ENCODE results near the gene TRIM45. TPM values are rescaled to one million over a fixed set of nuclear protein-coding genes. Genes with fewer than 3 reads are reported as not detected.

The TRIM45 gene
- polyA plus RNA-seq, 1 of the 3 experiments (the other 2 are of a cell fraction): 7.4 TPM

DNA sequence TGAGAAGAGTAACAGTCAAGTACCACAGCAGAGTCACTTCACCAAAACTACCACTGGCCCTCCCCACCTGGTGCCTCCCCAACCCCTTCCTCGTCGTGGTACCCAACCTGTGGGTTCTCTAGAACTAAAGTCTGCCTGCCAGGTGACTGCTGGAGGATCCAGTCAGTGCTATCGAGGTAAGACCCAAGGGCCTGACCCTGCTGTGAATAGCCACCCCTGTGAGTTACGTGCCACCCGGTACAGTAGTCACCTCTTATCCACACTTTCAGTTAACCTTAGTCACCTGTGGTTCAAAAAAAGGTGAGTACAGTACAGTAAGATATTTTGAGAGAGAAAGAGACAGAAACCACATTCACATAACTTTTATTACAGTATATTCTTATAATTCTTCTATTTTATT is 44.9 kb downstream of the TRIM45 start:
- Histone ChIP-seq H3K9me3 (no peaks in the 10 kb centered on the region), H3K4me2 (no peak overlapping the region), H3K9ac (no peak overlapping the region), H3K79me2 (ENCODE audit: insufficient read depth) (no peaks in the 10 kb centered on the region), H3K27me3 (ENCODE audit: insufficient read depth) (no peaks in the 10 kb centered on the region), H3F3A (replicated peaks; ENCODE audit: insufficient read depth) (peaks cover 11% of the 10 kb centered on the region), H3K36me3 (replicated peaks in 1 of 2; ENCODE audit: control insufficient read depth in 1 of 2, insufficient read depth in 2 of 2, low read length in 1 of 2) (peaks cover 42 to 75% of the 10 kb centered on the region in 2 experiments), H3K4me3 (ENCODE audit: low read depth in 2 of 2, low read length in 1 of 2) (no peak overlapping the region), H4K20me1 (ENCODE audit: insufficient read depth) (no peaks in the 10 kb centered on the region), H3K4me1 (ENCODE audit: control insufficient read depth in 1 of 2, insufficient read depth in 2 of 2, low read depth in 1 of 2, low read length in 1 of 2) (0 out of 4 replicates have a peak, but pooled peaks cover 0 to 6% of the 10 kb centered on the region in 2 experiments), H2AFZ (ENCODE audit: low read depth) (no peak overlapping the region), H3K9me2 (no peaks in the 10 kb centered on the region), H3K27ac (ENCODE audit: low read depth in 2 of 2, low read length in 1 of 2) (peak overlapping the region in 1 of 2 experiments; percentile 66; a peak in 2 of 4 replicates)
- DNase-seq: no peak
- 99% methylated on average over 5 of the region's 5 CpGs for WGBS (ENCODE audit: low lambda C conversion rate)
- TF ChIP-seq, protein P1, sequence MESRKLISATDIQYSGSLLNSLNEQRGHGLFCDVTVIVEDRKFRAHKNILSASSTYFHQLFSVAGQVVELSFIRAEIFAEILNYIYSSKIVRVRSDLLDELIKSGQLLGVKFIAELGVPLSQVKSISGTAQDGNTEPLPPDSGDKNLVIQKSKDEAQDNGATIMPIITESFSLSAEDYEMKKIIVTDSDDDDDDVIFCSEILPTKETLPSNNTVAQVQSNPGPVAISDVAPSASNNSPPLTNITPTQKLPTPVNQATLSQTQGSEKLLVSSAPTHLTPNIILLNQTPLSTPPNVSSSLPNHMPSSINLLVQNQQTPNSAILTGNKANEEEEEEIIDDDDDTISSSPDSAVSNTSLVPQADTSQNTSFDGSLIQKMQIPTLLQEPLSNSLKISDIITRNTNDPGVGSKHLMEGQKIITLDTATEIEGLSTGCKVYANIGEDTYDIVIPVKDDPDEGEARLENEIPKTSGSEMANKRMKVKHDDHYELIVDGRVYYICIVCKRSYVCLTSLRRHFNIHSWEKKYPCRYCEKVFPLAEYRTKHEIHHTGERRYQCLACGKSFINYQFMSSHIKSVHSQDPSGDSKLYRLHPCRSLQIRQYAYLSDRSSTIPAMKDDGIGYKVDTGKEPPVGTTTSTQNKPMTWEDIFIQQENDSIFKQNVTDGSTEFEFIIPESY (IDR thresholded peaks at IDR 0.05; ENCODE audit: borderline replicate concordance, low read depth): no peak
- TF ChIP-seq TEAD4 (IDR thresholded peaks at IDR 0.05; ENCODE audit: borderline replicate concordance, insufficient read depth): no peak
- POLR2A ChIA-PET: no interaction called here
- CTCF ChIA-PET: interaction anchor here (1.2 to 1.4 kb wide), 2 partner anchors 9 to 17 kb away, joined by 3 to 5 read pairs; partner anchors contain the start of gene TTF2

DNA sequence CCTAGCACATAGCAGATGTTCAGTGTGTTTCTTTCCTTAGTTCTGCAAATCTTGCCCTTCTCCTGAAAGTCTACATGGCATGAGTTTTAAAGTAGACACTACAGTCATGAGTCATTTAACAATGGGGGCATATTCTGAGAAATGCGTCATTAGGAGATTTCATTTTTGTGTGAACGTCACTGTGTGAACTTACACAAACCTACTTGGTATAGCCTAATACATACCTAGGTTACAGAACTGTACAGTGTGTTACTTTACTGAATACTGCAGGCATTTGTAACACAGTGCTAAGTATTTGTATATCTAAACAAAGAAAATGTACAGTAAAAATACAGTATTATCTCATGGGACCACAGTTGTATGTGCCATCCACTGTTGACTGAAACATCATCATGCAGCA is 51.4 kb downstream of the TRIM45 start:
- DNase-seq: no peak
- CTCF ChIA-PET: interaction anchor here (8.4 to 8.8 kb wide), 2 partner anchors 59 to 215 kb away, joined by 78 to 128 read pairs; no protein-coding TSS in a partner anchor
- TF ChIP-seq CHD2 (IDR thresholded peaks at IDR 0.05; ENCODE audit: low read length, partially characterized antibody) (no peak), MXI1 (IDR thresholded peaks at IDR 0.05; ENCODE audit: low read depth, low read length) (no peak), GABPA (IDR thresholded peaks at IDR 0.05; ENCODE audit: low read depth) (no peak), RXRA (IDR thresholded peaks at IDR 0.05; ENCODE audit: borderline replicate concordance, low read depth) (no peak), TCF12 (IDR thresholded peaks at IDR 0.05) (no peak), FOXJ3 (CRISPR knock-in tag; IDR thresholded peaks at IDR 0.05) (no peak), TEAD4 (IDR thresholded peaks at IDR 0.05; ENCODE audit: borderline replicate concordance, insufficient read depth) (no peak), JUND (IDR thresholded peaks at IDR 0.05) (no peak)
- TF ChIP-seq, protein P2, sequence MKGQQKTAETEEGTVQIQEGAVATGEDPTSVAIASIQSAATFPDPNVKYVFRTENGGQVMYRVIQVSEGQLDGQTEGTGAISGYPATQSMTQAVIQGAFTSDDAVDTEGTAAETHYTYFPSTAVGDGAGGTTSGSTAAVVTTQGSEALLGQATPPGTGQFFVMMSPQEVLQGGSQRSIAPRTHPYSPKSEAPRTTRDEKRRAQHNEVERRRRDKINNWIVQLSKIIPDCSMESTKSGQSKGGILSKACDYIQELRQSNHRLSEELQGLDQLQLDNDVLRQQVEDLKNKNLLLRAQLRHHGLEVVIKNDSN (IDR thresholded peaks at IDR 0.05; ENCODE audit: borderline replicate concordance, low read depth): no peak
- TF ChIP-seq, protein P3, sequence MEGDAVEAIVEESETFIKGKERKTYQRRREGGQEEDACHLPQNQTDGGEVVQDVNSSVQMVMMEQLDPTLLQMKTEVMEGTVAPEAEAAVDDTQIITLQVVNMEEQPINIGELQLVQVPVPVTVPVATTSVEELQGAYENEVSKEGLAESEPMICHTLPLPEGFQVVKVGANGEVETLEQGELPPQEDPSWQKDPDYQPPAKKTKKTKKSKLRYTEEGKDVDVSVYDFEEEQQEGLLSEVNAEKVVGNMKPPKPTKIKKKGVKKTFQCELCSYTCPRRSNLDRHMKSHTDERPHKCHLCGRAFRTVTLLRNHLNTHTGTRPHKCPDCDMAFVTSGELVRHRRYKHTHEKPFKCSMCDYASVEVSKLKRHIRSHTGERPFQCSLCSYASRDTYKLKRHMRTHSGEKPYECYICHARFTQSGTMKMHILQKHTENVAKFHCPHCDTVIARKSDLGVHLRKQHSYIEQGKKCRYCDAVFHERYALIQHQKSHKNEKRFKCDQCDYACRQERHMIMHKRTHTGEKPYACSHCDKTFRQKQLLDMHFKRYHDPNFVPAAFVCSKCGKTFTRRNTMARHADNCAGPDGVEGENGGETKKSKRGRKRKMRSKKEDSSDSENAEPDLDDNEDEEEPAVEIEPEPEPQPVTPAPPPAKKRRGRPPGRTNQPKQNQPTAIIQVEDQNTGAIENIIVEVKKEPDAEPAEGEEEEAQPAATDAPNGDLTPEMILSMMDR (IDR thresholded peaks at IDR 0.05): no peak
- TF ChIP-seq, protein P4, sequence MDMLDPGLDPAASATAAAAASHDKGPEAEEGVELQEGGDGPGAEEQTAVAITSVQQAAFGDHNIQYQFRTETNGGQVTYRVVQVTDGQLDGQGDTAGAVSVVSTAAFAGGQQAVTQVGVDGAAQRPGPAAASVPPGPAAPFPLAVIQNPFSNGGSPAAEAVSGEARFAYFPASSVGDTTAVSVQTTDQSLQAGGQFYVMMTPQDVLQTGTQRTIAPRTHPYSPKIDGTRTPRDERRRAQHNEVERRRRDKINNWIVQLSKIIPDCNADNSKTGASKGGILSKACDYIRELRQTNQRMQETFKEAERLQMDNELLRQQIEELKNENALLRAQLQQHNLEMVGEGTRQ (IDR thresholded peaks at IDR 0.05; ENCODE audit: borderline replicate concordance, low read depth, low read length): no peak
- TF ChIP-seq, protein P5, sequence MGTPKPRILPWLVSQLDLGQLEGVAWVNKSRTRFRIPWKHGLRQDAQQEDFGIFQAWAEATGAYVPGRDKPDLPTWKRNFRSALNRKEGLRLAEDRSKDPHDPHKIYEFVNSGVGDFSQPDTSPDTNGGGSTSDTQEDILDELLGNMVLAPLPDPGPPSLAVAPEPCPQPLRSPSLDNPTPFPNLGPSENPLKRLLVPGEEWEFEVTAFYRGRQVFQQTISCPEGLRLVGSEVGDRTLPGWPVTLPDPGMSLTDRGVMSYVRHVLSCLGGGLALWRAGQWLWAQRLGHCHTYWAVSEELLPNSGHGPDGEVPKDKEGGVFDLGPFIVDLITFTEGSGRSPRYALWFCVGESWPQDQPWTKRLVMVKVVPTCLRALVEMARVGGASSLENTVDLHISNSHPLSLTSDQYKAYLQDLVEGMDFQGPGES (IDR thresholded peaks at IDR 0.05; ENCODE audit: low read depth, low read length): no peak
- TF ChIP-seq, protein P6, sequence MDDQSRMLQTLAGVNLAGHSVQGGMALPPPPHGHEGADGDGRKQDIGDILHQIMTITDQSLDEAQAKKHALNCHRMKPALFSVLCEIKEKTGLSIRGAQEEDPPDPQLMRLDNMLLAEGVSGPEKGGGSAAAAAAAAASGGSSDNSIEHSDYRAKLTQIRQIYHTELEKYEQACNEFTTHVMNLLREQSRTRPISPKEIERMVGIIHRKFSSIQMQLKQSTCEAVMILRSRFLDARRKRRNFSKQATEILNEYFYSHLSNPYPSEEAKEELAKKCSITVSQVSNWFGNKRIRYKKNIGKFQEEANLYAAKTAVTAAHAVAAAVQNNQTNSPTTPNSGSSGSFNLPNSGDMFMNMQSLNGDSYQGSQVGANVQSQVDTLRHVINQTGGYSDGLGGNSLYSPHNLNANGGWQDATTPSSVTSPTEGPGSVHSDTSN (IDR thresholded peaks at IDR 0.05): no peak
- TF ChIP-seq, protein P7, sequence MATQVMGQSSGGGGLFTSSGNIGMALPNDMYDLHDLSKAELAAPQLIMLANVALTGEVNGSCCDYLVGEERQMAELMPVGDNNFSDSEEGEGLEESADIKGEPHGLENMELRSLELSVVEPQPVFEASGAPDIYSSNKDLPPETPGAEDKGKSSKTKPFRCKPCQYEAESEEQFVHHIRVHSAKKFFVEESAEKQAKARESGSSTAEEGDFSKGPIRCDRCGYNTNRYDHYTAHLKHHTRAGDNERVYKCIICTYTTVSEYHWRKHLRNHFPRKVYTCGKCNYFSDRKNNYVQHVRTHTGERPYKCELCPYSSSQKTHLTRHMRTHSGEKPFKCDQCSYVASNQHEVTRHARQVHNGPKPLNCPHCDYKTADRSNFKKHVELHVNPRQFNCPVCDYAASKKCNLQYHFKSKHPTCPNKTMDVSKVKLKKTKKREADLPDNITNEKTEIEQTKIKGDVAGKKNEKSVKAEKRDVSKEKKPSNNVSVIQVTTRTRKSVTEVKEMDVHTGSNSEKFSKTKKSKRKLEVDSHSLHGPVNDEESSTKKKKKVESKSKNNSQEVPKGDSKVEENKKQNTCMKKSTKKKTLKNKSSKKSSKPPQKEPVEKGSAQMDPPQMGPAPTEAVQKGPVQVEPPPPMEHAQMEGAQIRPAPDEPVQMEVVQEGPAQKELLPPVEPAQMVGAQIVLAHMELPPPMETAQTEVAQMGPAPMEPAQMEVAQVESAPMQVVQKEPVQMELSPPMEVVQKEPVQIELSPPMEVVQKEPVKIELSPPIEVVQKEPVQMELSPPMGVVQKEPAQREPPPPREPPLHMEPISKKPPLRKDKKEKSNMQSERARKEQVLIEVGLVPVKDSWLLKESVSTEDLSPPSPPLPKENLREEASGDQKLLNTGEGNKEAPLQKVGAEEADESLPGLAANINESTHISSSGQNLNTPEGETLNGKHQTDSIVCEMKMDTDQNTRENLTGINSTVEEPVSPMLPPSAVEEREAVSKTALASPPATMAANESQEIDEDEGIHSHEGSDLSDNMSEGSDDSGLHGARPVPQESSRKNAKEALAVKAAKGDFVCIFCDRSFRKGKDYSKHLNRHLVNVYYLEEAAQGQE (IDR thresholded peaks at IDR 0.05; ENCODE audit: low read depth, low read length): no peak

More for the DNA sequence above, 51.4 kb downstream of the TRIM45 start:
- H3K79me2 ChIP-seq (ENCODE audit: insufficient read depth): no peaks in the 10 kb centered on the region
- no peak overlapping the region for H3K4me2 ChIP-seq
- POLR2A ChIA-PET: no interaction called here
- no peak overlapping the region for H3K4me3 ChIP-seq (ENCODE audit: low read depth in 2 of 2, low read length in 1 of 2)
- no peaks in the 10 kb centered on the region for H4K20me1 ChIP-seq (ENCODE audit: insufficient read depth)
- no peaks in the 10 kb centered on the region for H3K9me2 ChIP-seq
- WGBS (ENCODE audit: low lambda C conversion rate): 74% methylated on average over 2 of the region's 2 CpGs
- no peak overlapping the region for H3K27ac ChIP-seq (ENCODE audit: low read depth in 2 of 2, low read length in 1 of 2)
- peaks cover 11 to 26% of the 10 kb centered on the region in 2 experiments for H3K36me3 ChIP-seq (replicated peaks in 1 of 2; ENCODE audit: control insufficient read depth in 1 of 2, insufficient read depth in 2 of 2, low read length in 1 of 2)
- no peaks in the 10 kb centered on the region for H3F3A ChIP-seq (replicated peaks; ENCODE audit: insufficient read depth)
- H3K9ac ChIP-seq: no peak overlapping the region
- no peak overlapping the region for H2AFZ ChIP-seq (ENCODE audit: low read depth)
- H3K4me1 ChIP-seq (ENCODE audit: control insufficient read depth in 1 of 2, insufficient read depth in 2 of 2, low read depth in 1 of 2, low read length in 1 of 2): no peaks in the 10 kb centered on the region
- no peaks in the 10 kb centered on the region for H3K9me3 ChIP-seq
- no peaks in the 10 kb centered on the region for H3K27me3 ChIP-seq (ENCODE audit: insufficient read depth)

Measured in SK-N-SH (cell line).